SK-N-SH (cell line): ENCODE results near the gene RALA. TPM values are rescaled to one million over a fixed set of nuclear protein-coding genes. Genes with fewer than 3 reads are reported as not detected.

ENCODE experiments used
- CTCF ChIA-PET: fragments of 300-600, 350-600 bp; formaldehyde crosslinking; extraction: SDS; loops from one replicate; lab custom pipeline; 2021; lab: Yijun Ruan, JAX
- POLR2A ChIA-PET: fragments of 350-600 bp; sonication (Branson Sonifier 250); formaldehyde crosslinking; extraction: SDS; loops from one replicate; lab custom pipeline; 2020; ENCODE audit warnings: antibody characterized with exemption, inconsistent platforms; lab: Yijun Ruan, JAX
- DNase-seq: peaks from one replicate; pipeline ENCODE4 v3.0.0; 2012
- H2AFZ ChIP-seq: fragments of 200-600 bp; sonication (generic); 2 replicates; pipeline ENCODE4 v1.8.1; 2016; ENCODE audit warnings: antibody characterized with exemption, mild to moderate bottlenecking, low read depth
- H3F3A ChIP-seq: fragments of 200-600 bp; sonication (generic); replicated peaks from 2 replicates; pipeline ENCODE3; 2016; ENCODE audit warnings: antibody characterized with exemption, mild to moderate bottlenecking; ENCODE audit not compliant: insufficient read depth
- H3K27ac ChIP-seq, 2 experiments: fragments of 200-500 bp in 1 of 2; fragments of 200-600 bp in 1 of 2; sonication (Bioruptor generic) in 1 of 2; sonication (generic), shearing (Covaris generic) in 1 of 2; 2 replicates each; pipeline versions ENCODE4 v1.5.1 to v1.6.1; 2014 to 2016; ENCODE audit warnings: low read depth in 2 of 2, inconsistent platforms in 1 of 2, low read length in 1 of 2, mild to moderate bottlenecking in 1 of 2, mixed read lengths in 1 of 2
- H3K27me3 ChIP-seq: fragments of 200-600 bp; sonication (generic), shearing (Covaris generic); 2 replicates; pipeline ENCODE4 v1.6.1; 2016; ENCODE audit warnings: mixed run types; ENCODE audit not compliant: insufficient read depth
- H3K36me3 ChIP-seq, 2 experiments: fragments of 200-500 bp in 1 of 2; fragments of 200-600 bp in 1 of 2; sonication (Bioruptor generic) in 1 of 2; sonication (generic) in 1 of 2; replicated peaks in 1 of 2; 2 replicates each; pipeline versions ENCODE3 to v1.5.1; 2014 to 2016; ENCODE audit warnings: low read length in 1 of 2, mild to moderate bottlenecking in 1 of 2; ENCODE audit not compliant: insufficient read depth in 2 of 2, control insufficient read depth in 1 of 2
- H3K4me1 ChIP-seq, 2 experiments: fragments of 200-500 bp in 1 of 2; fragments of 200-600 bp in 1 of 2; sonication (Bioruptor generic) in 1 of 2; sonication (generic), shearing (Covaris generic) in 1 of 2; 2 replicates each; pipeline versions ENCODE4 v1.5.1 to v1.6.1; 2014 to 2016; ENCODE audit warnings: low read depth in 1 of 2, low read length in 1 of 2, mixed run types in 1 of 2; ENCODE audit not compliant: insufficient read depth in 2 of 2, control insufficient read depth in 1 of 2
- H3K4me2 ChIP-seq: fragments of 200-600 bp; sonication (generic), shearing (Covaris generic); 2 replicates; pipeline ENCODE4 v1.6.1; 2017; ENCODE audit warnings: mixed run types
- H3K4me3 ChIP-seq, 2 experiments: fragments of 200-500 bp in 1 of 2; fragments of 200-600 bp in 1 of 2; sonication (Bioruptor generic) in 1 of 2; sonication (generic), shearing (Covaris generic) in 1 of 2; 2 replicates each; pipeline versions ENCODE4 v1.5.1 to v1.8.1; 2014 to 2016; ENCODE audit warnings: low read depth in 2 of 2, inconsistent platforms in 1 of 2, low read length in 1 of 2, mild to moderate bottlenecking in 1 of 2, mixed read lengths in 1 of 2, moderate library complexity in 1 of 2
- H3K79me2 ChIP-seq: fragments of 200-600 bp; sonication (generic); 2 replicates; pipeline ENCODE4 v1.8.1; 2017; ENCODE audit warnings: mild to moderate bottlenecking; ENCODE audit not compliant: insufficient read depth
- H3K9ac ChIP-seq: fragments of 200-600 bp; sonication (generic); 2 replicates; pipeline ENCODE4 v1.6.1; 2017; ENCODE audit warnings: mixed run types
- H3K9me2 ChIP-seq: fragments of 200-600 bp; sonication (generic); 2 replicates; pipeline ENCODE4 v1.6.1; 2017; ENCODE audit warnings: mixed run types
- H3K9me3 ChIP-seq: fragments of 200-600 bp; sonication (generic); 2 replicates; pipeline ENCODE4 v1.6.1; 2017; ENCODE audit warnings: mixed run types, mild to moderate bottlenecking, moderate library complexity
- H4K20me1 ChIP-seq: fragments of 200-600 bp; sonication (generic); 2 replicates; pipeline ENCODE4 v1.6.1; 2017; ENCODE audit warnings: mild to moderate bottlenecking, mixed run types; ENCODE audit not compliant: insufficient read depth
- EP300 ChIP-seq, 2 experiments: IDR thresholded peaks; 2 replicates each; pipeline versions ENCODE4 v1.4.0 to v1.6.1; 2012; ENCODE audit warnings: borderline replicate concordance in 1 of 2, low read depth in 1 of 2, low read length in 1 of 2
- FOXJ3 ChIP-seq: sonication (generic); formaldehyde crosslinking; IDR thresholded peaks from 2 replicates; pipeline ENCODE4 v1.5.1; 2020; ENCODE audit warnings: mild to moderate bottlenecking, missing genetic modification reagents
- FOXM1 ChIP-seq: IDR thresholded peaks from 2 replicates; pipeline ENCODE4 v1.4.0; 2012; ENCODE audit warnings: low read depth, mild to moderate bottlenecking
- GABPA ChIP-seq: IDR thresholded peaks from 2 replicates; pipeline ENCODE4 v1.4.0; 2012; ENCODE audit warnings: low read depth, mild to moderate bottlenecking
- MXI1 ChIP-seq: IDR thresholded peaks from 2 replicates; pipeline ENCODE4 v1.6.1; 2012; ENCODE audit warnings: mild to moderate bottlenecking, low read depth, low read length, improper control_type of control experiment
- NRF1 ChIP-seq: IDR thresholded peaks from 2 replicates; pipeline ENCODE4 v1.6.1; 2012; ENCODE audit warnings: low read depth, mild to moderate bottlenecking, low read length
- RAD21 ChIP-seq: IDR thresholded peaks from 2 replicates; pipeline ENCODE4 v1.6.1; 2012; ENCODE audit warnings: mild to moderate bottlenecking, low read length
- TCF12 ChIP-seq: IDR thresholded peaks from 2 replicates; pipeline ENCODE4 v1.4.0; 2012
- TEAD4 ChIP-seq: IDR thresholded peaks from 2 replicates; pipeline ENCODE4 v1.4.0; 2012; ENCODE audit warnings: mild to moderate bottlenecking, borderline replicate concordance; ENCODE audit not compliant: insufficient read depth
- YY1 ChIP-seq: IDR thresholded peaks from 2 replicates; pipeline ENCODE4 v1.4.0; 2012; ENCODE audit warnings: low read depth, mild to moderate bottlenecking
- WGBS: methylation state at CpG from one replicate; pipeline ENCODE4 v1.1.6; 2017; ENCODE audit warnings: low lambda C conversion rate; 5-methylcytosine and 5-hydroxymethylcytosine counted together
- polyA plus RNA-seq, 3 experiments: library from polyadenylated mRNA; depleted of rRNA; stranded (reverse); fragments of >200 nt; gene quantifications; 2 replicates each; pipeline ENCODE4 v1.2.3, GENCODE V29; 2012
- TF ChIP-seq, protein P1 (sequence below): fragments of 150-350 bp; IDR thresholded peaks from 2 replicates; pipeline ENCODE4 v1.6.1; 2016; ENCODE audit warnings: mild to moderate bottlenecking, low read depth, low read length
- TF ChIP-seq, protein P2 (sequence below): IDR thresholded peaks from 2 replicates; pipeline ENCODE4 v1.4.0; 2012; ENCODE audit warnings: low read depth, borderline replicate concordance
- TF ChIP-seq, protein P3 (sequence below): IDR thresholded peaks from 2 replicates; pipeline ENCODE4 v1.4.0; 2012; ENCODE audit warnings: low read depth
- TF ChIP-seq, protein P4 (sequence below): fragments of 150-350 bp; IDR thresholded peaks from 2 replicates; pipeline ENCODE4 v1.6.1; 2017; ENCODE audit warnings: antibody characterized with exemption, low read length, low read depth, borderline replicate concordance

Gene RALA
- polyA plus RNA-seq, 1 of the 3 experiments (the other 2 are of a cell fraction): 29.0 TPM

DNA sequence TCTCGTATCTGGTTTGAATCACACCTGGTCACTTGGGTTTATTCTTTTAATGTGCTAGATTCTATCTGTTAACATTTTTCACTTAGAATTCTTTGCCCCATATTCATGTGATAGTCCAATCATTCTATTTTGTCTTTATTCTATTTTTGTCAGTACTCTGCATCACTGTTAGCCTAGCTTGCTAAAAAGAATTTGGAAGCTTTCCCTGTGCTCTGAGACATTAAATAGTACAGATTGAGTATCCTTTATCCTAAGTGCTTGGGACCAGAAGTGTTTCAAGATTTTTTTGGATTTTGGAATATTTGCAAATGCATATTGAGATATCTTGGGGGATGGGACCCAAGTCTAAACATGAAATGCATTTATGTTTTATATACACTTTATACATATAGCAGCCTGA, 51.0 kb downstream of the RALA start:
- H3K36me3 ChIP-seq: peaks cover 0 to 31% of the 10 kb centered on the region in 2 experiments
- peaks cover 53% of the 10 kb centered on the region for H4K20me1 ChIP-seq
- no peak overlapping the region; a peak in 1 of 4 replicates for H3K27ac ChIP-seq
- no peak for DNase-seq
- CTCF ChIA-PET: interaction anchor here (0.7 kb wide), 1 partner anchor 11 kb away, joined by 3 read pairs; no protein-coding TSS in a partner anchor
- TF ChIP-seq MXI1 (no peak), FOXM1 (no peak)
- H3K79me2 ChIP-seq: peaks cover 95% of the 10 kb centered on the region
- POLR2A ChIA-PET: no interaction called here
- 94% methylated on average over 1 of the region's 1 CpG for WGBS
- no peaks in the 10 kb centered on the region for H3K9me3 ChIP-seq
- H2AFZ ChIP-seq: no peak overlapping the region
- peaks cover 43% of the 10 kb centered on the region for H3F3A ChIP-seq
- peaks cover 0 to 13% of the 10 kb centered on the region in 2 experiments; a peak in 2 of 4 replicates for H3K4me1 ChIP-seq
- no peaks in the 10 kb centered on the region for H3K9me2 ChIP-seq
- H3K4me3 ChIP-seq: no peak overlapping the region
- H3K27me3 ChIP-seq: no peaks in the 10 kb centered on the region
- no peak overlapping the region for H3K9ac ChIP-seq
- no peak overlapping the region for H3K4me2 ChIP-seq

DNA sequence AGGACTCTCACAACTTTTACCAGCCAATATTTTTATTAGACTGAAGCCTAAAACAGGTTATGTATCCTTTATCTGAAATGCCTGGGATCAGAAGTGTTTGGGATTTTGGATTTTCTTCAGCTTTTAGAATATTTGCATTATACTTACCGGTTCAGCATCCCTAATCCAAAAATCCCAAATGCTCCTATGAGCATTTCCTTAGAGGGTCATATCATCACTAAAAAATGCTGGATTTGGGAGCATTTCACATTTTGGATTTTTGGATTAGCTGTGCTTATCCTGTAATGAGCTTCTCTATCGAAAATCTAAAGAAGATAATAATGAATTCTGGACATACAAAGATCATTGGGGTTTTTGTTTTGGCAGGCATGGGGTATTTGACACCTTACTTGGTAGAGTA, 53.0 kb downstream of the RALA start:
- 96% methylated on average over 2 of the region's 2 CpGs for WGBS
- POLR2A ChIA-PET: interaction anchor here (0.6 kb wide), 1 partner anchor 12 kb away, joined by 4 read pairs; no protein-coding TSS in a partner anchor
- no peak overlapping the region for H3K27ac ChIP-seq
- no peaks in the 10 kb centered on the region for H3K27me3 ChIP-seq
- CTCF ChIA-PET: interaction anchor here (0.6 to 1.9 kb wide), 4 partner anchors 15 to 351 kb away, joined by 3 to 4 read pairs (median 3); no protein-coding TSS in a partner anchor
- H2AFZ ChIP-seq: no peak overlapping the region
- TF ChIP-seq TCF12 (no peak), EP300 (IDR thresholded peaks at IDR 0.05; ENCODE audit: borderline replicate concordance in 1 of 2, low read depth in 1 of 2, low read length in 1 of 2) (no peak), GABPA (no peak)
- peaks cover 95% of the 10 kb centered on the region for H3K79me2 ChIP-seq
- H3K9me2 ChIP-seq: no peaks in the 10 kb centered on the region
- no peak overlapping the region for H3K4me3 ChIP-seq
- no peak for DNase-seq
- H3K9ac ChIP-seq: no peak overlapping the region
- H3K9me3 ChIP-seq: no peaks in the 10 kb centered on the region
- peaks cover 54% of the 10 kb centered on the region for H4K20me1 ChIP-seq
- peaks cover 0 to 22% of the 10 kb centered on the region in 2 experiments for H3K36me3 ChIP-seq
- H3F3A ChIP-seq: peaks cover 36% of the 10 kb centered on the region
- H3K4me2 ChIP-seq: no peak overlapping the region
- H3K4me1 ChIP-seq: peaks cover 0 to 18% of the 10 kb centered on the region in 2 experiments; a peak in 2 of 4 replicates

DNA sequence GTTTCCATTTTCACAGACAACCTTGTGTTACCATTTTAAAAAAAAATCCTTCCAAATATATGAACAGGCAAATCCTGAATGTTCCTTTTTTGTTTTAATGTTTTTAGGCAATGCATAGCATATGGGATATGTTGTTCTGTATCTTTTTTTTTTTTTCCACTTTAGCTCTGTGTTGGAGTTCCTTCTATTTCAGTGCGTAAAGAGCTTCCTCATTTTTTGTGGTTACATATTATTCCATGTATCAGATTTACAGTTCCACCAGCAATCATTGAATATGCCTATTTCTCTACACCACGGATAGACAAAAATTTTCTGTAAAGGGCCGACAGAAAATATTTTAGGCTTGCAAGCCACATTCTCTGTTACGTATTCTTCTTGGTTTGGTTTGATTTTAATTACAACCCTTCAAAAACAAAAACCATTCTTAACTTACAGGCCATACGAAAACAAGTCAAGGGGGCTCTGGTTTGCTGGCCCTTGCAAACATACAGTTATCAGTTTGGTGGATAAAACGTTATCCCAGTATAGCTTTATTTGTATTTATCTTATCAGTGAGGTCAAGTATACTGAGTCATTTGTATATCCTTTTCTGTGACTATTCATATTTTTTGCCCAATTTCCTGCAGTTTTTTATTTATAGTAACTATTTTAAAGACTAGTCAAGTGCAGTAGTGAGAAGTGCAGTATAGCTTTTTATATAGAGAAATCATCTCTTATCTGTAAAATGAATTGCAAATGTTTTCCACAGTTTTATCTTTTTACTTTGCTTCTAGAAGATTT, 55.7 kb downstream of the RALA start:
- H3K9me3 ChIP-seq: no peaks in the 10 kb centered on the region
- ChIA-PET CTCF (interaction anchor here (0.7 to 2.1 kb wide), 5 partner anchors 31 to 273 kb away, joined by 3 to 10 read pairs (median 4); partner anchors contain the start of gene RALA), POLR2A (interaction anchor here (0.9 to 1.2 kb wide), 2 partner anchors 13 to 20 kb away, joined by 4 to 5 read pairs; no protein-coding TSS in a partner anchor)
- WGBS: 89% methylated on average over 6 of the region's 6 CpGs
- H3K27me3 ChIP-seq: no peaks in the 10 kb centered on the region
- no peaks in the 10 kb centered on the region for H3K9me2 ChIP-seq
- DNase-seq: no peak
- TF ChIP-seq FOXJ3 (CRISPR knock-in tag) (no peak), YY1 (no peak), TEAD4 (no peak), NRF1 (no peak), EP300 (IDR thresholded peaks at IDR 0.05; ENCODE audit: borderline replicate concordance in 1 of 2, low read depth in 1 of 2, low read length in 1 of 2) (no peak), RAD21 (no peak)
- TF ChIP-seq, protein P1, sequence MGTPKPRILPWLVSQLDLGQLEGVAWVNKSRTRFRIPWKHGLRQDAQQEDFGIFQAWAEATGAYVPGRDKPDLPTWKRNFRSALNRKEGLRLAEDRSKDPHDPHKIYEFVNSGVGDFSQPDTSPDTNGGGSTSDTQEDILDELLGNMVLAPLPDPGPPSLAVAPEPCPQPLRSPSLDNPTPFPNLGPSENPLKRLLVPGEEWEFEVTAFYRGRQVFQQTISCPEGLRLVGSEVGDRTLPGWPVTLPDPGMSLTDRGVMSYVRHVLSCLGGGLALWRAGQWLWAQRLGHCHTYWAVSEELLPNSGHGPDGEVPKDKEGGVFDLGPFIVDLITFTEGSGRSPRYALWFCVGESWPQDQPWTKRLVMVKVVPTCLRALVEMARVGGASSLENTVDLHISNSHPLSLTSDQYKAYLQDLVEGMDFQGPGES: no peak
- TF ChIP-seq, protein P2, sequence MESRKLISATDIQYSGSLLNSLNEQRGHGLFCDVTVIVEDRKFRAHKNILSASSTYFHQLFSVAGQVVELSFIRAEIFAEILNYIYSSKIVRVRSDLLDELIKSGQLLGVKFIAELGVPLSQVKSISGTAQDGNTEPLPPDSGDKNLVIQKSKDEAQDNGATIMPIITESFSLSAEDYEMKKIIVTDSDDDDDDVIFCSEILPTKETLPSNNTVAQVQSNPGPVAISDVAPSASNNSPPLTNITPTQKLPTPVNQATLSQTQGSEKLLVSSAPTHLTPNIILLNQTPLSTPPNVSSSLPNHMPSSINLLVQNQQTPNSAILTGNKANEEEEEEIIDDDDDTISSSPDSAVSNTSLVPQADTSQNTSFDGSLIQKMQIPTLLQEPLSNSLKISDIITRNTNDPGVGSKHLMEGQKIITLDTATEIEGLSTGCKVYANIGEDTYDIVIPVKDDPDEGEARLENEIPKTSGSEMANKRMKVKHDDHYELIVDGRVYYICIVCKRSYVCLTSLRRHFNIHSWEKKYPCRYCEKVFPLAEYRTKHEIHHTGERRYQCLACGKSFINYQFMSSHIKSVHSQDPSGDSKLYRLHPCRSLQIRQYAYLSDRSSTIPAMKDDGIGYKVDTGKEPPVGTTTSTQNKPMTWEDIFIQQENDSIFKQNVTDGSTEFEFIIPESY: no peak
- TF ChIP-seq, protein P3, sequence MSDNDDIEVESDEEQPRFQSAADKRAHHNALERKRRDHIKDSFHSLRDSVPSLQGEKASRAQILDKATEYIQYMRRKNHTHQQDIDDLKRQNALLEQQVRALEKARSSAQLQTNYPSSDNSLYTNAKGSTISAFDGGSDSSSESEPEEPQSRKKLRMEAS: no peak
- TF ChIP-seq, protein P4, sequence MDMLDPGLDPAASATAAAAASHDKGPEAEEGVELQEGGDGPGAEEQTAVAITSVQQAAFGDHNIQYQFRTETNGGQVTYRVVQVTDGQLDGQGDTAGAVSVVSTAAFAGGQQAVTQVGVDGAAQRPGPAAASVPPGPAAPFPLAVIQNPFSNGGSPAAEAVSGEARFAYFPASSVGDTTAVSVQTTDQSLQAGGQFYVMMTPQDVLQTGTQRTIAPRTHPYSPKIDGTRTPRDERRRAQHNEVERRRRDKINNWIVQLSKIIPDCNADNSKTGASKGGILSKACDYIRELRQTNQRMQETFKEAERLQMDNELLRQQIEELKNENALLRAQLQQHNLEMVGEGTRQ: no peak
- H3K79me2 ChIP-seq: peaks cover 95% of the 10 kb centered on the region
- H4K20me1 ChIP-seq: peaks cover 69% of the 10 kb centered on the region
- peaks cover 30% of the 10 kb centered on the region for H3F3A ChIP-seq
- no peak overlapping the region for H3K27ac ChIP-seq
- no peak overlapping the region for H3K4me3 ChIP-seq
- no peak overlapping the region for H3K4me2 ChIP-seq
- peaks cover 11 to 28% of the 10 kb centered on the region in 2 experiments for H3K4me1 ChIP-seq
- H2AFZ ChIP-seq: no peak overlapping the region
- H3K36me3 ChIP-seq: peaks cover 0 to 10% of the 10 kb centered on the region in 2 experiments
- H3K9ac ChIP-seq: no peak overlapping the region
